Endothelial cell of hepatic sinusoid (primary cell): ENCODE data around the gene FOXC2.

Experiments
- in situ Hi-C: cut with HindIII; loops from 2 replicates; pipeline ENCODE4 v1.10.0; 2017; ENCODE audit warnings: low sequenced_read_pairs

Gene FOXC2

DNA sequence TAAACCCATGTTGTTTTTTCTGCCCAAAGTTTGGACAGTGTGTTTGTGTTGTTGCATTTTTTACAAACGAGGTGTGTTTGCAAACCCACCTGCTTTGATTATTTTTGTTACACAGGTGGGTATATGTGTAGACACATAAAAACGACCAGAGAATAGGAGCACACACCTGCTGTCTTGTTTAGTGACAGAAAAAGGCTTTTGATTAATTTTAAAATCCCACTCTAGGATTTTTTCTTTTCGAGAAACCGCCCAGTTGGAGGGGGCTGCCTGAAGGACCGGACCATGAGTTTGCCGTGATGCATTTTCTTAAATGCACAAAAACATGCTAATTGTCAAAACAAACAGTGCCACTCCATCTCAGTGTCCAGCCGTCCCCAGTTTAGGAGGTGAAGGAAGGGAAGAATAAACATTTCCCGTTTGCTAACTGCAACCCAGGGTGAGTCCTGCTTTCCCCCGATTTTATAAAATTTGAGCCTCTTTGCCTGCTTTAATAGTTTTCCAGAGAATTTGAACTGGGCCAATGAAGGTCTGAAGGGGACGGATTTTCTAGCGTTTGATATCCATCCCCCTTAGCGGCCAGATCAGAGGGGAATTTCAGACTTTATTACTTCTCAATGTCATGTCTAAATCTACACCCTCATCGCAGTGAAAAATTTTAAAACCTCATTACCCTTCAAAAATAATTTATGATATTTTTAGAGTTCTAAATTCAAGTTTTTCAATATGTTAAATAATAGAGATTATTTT, 3.2 kb downstream of the FOXC2 start:
- in situ Hi-C loops, result loop anchor here (5.0 to 25.0 kb wide), 5 partner anchors 187 to 692 kb away; no protein-coding TSS in a partner anchor

- in situ Hi-C loops, result loop anchor here (5.0 to 25.0 kb wide), 5 partner anchors 186 to 691 kb away; no protein-coding TSS in a partner anchor
Observed at GRCh38 chr16:86570558-86571529, 4.2 kb downstream of the FOXC2 start.

GRCh38 chr16:86571530-86571915, 4.9 kb downstream of the FOXC2 start:
- in situ Hi-C loops, result loop anchor here (5.0 to 25.0 kb wide), 5 partner anchors 186 to 691 kb away; no protein-coding TSS in a partner anchor

DNA sequence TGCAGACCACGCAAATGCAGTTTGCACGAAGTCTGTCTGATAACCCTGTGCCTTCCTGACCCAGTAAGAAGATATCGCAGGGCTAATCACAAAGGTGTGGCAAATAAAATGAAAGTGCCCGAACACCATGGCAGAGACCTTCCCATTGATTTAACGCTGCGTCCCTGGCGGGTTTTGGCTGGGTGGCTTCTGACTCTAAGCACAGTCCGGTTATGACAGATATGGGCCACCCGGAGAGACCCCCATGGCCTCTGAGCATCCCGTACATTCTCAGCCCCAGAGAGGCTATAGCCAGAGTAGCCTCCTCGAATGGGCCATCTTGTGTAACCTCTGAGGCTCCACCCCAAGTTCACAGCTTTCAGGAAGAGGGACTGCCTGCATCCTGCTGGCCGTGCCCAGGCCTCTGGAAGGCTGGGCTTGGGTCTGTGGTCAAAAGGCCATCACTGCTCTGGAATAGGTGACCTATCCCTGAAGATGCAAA, 5.5 kb downstream of the FOXC2 start:
- in situ Hi-C loops, result loop anchor here (5.0 to 25.0 kb wide), 5 partner anchors 185 to 690 kb away; no protein-coding TSS in a partner anchor

DNA sequence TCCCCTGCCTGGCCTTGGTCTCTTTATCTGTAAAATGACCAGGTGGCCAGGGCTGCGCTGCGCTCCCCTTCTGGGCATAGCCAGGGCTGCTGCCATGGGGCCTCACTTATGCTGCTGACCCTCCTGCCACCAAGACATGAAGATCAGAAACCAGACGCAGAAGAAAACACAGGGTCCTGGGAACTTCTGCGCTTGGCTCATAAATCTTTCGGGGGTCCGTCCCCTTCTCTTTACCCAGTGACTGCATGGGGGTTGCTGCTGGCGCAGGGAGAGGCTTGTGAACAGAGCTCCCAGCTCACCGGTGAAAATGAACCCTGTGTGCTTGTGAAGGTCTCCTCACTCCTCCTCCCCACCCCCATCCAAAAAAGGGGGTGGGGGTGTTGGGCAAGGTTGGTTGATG, 6.0 kb downstream of the FOXC2 start:
- in situ Hi-C loops, result loop anchor here (5.0 to 25.0 kb wide), 5 partner anchors 185 to 690 kb away; no protein-coding TSS in a partner anchor

GRCh38 chr16:86573215-86573614, 6.6 kb downstream of the FOXC2 start:
- in situ Hi-C loops, result loop anchor here (5.0 to 25.0 kb wide), 5 partner anchors 184 to 689 kb away; no protein-coding TSS in a partner anchor

- in situ Hi-C loops, result loop anchor here (5.0 to 25.0 kb wide), 5 partner anchors 183 to 688 kb away; no protein-coding TSS in a partner anchor
Observed at GRCh38 chr16:86573646-86574508, 7.2 kb downstream of the FOXC2 start.

DNA sequence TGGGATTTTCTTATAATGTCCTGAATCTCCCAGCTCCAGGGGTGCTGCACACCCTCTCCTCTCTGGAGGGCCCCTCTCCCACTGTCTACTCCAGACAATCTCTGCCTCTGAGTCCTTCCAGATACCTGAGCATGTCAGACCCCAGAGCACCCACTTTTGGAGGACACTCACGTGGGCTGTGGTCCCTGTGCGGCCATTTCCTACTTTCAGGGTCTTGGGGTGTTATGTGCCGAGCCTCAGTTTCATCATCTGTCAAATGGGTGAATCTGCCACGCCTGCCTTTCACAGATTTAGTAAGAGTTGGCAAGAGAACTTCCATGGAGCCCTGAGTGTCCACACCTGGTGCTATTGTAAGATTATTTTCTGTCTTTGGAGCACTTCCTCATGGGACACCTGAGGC, 8.0 kb downstream of the FOXC2 start:
- in situ Hi-C loops, result loop anchor here (5.0 to 25.0 kb wide), 5 partner anchors 183 to 688 kb away; no protein-coding TSS in a partner anchor

GRCh38 chr16:86575095-86575685, 8.6 kb downstream of the FOXC2 start:
- in situ Hi-C loops, result no loop called here

- in situ Hi-C loops, result no loop called here
Observed at GRCh38 chr16:86575754-86576557, 9.3 kb downstream of the FOXC2 start.

- in situ Hi-C loops, result no loop called here
Observed at GRCh38 chr16:86576591-86577313, 10.1 kb downstream of the FOXC2 start.

DNA sequence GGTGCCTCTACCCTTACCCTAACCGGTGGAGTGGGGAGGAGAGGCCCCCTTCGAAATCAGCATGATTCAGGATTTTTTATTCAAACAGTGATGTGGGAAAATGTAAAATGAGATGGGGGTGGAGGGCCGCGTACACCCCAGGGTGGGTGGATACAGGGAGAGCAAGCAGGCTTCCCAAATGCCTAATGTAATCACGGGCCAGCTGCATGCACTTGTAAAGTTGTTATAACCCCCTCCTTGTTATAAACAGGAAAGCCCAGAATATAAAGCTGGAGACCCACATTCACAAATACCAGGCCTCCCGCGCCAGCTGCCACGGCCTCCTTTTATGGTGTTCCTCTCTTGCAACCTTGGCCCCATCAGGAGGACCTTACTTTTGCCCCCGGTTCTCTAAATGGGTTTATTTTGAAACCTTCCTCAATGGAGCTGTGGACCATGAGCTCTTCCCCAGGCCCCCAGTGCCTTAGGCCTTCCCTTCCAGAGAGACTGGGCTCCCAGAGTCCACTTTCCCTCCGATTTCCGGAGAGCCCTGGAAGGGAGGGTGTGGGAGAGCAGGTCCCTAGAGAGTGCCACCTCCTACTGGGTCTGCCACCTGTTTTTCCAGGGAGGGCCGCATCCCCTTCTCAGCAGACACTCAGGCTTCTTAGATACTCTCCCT, 10.8 kb downstream of the FOXC2 start:
- in situ Hi-C loops, result no loop called here

DNA sequence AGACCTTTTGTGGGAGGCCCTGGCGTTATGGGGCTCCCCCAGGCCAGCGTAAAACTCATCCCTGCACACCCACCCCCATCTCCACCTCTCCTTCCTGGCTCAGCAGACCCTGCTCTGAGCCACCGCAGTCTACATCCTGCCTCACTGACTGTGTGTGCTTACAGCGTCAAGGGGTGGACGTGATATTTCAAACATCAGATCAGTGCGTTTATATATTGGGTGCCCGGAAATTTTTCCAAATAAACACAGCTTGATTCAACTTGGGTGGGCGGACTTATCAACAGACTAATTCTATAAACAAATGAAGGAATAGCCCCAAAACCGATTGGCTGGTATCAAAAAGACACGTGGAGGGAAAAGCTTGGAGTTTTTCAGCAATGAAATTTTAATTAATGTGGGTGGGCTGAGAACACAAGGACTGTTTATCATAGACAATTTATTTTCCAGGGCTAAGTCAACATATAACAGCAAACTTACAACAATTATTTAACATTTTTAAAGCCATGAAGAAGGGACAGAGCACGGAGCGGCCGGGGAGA, 11.5 kb downstream of the FOXC2 start, which contains the start of gene FOXL1:
Gene FOXL1 (plus strand): TSS at position 489 of the 539 bp plus-strand sequence. CDS start 175 bp downstream, outside the sequence.
- in situ Hi-C loops, result no loop called here

DNA sequence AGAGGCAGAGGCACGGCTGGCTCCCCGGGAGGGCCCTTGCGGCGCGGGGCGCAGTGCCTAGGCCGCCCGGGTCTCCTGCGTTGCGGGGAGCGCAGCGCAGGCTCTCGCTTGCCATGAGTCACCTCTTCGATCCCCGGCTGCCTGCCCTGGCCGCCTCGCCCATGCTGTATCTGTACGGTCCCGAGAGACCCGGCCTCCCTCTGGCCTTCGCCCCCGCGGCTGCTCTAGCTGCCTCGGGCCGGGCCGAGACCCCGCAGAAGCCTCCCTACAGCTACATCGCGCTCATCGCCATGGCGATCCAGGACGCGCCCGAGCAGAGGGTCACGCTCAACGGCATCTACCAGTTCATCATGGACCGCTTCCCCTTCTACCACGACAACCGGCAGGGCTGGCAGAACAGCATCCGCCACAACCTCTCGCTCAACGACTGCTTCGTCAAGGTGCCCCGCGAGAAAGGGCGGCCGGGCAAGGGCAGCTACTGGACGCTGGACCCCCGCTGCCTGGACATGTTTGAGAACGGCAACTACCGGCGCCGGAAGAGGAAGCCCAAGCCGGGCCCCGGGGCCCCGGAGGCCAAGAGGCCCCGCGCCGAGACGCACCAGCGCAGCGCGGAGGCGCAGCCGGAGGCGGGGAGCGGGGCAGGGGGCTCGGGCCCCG, 12.1 kb downstream of the FOXC2 start:
- in situ Hi-C loops, result no loop called here

- in situ Hi-C loops, result no loop called here
Observed at GRCh38 chr16:86579268-86580062, 12.8 kb downstream of the FOXC2 start.
